Measurements from ENCODE around the gene TM7SF2.

DNA sequence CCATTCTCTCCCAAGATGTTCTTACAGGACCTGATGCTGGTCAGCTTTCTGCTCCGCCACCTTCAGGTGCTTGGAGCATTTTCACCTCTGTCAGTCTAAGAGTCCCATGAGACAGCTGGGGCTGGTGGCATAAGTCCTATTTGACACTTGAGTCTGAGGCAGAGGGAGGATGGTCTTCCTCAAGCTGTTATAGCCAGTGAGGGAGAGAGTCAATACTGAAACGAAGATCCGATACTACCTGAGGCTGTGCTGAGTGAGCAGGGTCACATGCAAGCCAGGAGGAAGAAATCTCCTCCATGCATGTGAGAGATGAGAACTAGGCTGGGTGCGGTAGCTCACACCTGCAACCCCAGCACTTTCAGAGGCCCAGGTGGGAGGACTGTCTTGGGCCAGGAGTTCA, 22.1 kb upstream of the TM7SF2 start:
- TF ChIP-seq, protein P1, sequence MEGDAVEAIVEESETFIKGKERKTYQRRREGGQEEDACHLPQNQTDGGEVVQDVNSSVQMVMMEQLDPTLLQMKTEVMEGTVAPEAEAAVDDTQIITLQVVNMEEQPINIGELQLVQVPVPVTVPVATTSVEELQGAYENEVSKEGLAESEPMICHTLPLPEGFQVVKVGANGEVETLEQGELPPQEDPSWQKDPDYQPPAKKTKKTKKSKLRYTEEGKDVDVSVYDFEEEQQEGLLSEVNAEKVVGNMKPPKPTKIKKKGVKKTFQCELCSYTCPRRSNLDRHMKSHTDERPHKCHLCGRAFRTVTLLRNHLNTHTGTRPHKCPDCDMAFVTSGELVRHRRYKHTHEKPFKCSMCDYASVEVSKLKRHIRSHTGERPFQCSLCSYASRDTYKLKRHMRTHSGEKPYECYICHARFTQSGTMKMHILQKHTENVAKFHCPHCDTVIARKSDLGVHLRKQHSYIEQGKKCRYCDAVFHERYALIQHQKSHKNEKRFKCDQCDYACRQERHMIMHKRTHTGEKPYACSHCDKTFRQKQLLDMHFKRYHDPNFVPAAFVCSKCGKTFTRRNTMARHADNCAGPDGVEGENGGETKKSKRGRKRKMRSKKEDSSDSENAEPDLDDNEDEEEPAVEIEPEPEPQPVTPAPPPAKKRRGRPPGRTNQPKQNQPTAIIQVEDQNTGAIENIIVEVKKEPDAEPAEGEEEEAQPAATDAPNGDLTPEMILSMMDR (IDR thresholded peaks at IDR 0.05) = no peak
- no peak for TF ChIP-seq EZH2 (IDR thresholded peaks at IDR 0.05; ENCODE audit: borderline replicate concordance, insufficient read depth, low read depth, low read length, poor library complexity, severe bottlenecking)
